H9 (cell line): ENCODE data around the gene COL28A1. TPM values are rescaled to one million over a fixed set of nuclear protein-coding genes. Genes with fewer than 3 reads are reported as not detected.

Experiments
- DNase-seq: peaks from one replicate; pipeline ENCODE4 v3.0.0-alpha.2; 2017
- H2AFZ ChIP-seq: one replicate; pipeline ENCODE4 v1.6.1; 2013; ENCODE audit warnings: mild to moderate bottlenecking, low read length, control low read depth, moderate library complexity
- H2AK5ac ChIP-seq: 2 replicates; pipeline ENCODE4 v1.6.1; 2013; ENCODE audit warnings: low read length, control low read depth, mixed read lengths; ENCODE audit not compliant: insufficient read length
- H2BK120ac ChIP-seq: one replicate; pipeline ENCODE4 v1.6.1; 2013; ENCODE audit warnings: low read depth, mild to moderate bottlenecking, low read length, control low read depth, inconsistent platforms; ENCODE audit not compliant: poor library complexity, severe bottlenecking
- H2BK12ac ChIP-seq: 2 replicates; pipeline ENCODE4 v1.6.1; 2013; ENCODE audit warnings: low read length, control low read depth, mixed read lengths, low read depth; ENCODE audit not compliant: insufficient read length
- H2BK15ac ChIP-seq: 2 replicates; pipeline ENCODE4 v1.6.1; 2013; ENCODE audit warnings: low read depth, low read length, control low read depth
- H2BK20ac ChIP-seq: one replicate; pipeline ENCODE4 v1.6.1; 2013; ENCODE audit warnings: low read depth, mild to moderate bottlenecking, low read length, control low read depth, inconsistent platforms; ENCODE audit not compliant: poor library complexity, severe bottlenecking
- H2BK5ac ChIP-seq: 2 replicates; pipeline ENCODE4 v1.6.1; 2013; ENCODE audit warnings: low read length, control low read depth, mixed read lengths; ENCODE audit not compliant: insufficient read length
- H3K14ac ChIP-seq: 2 replicates; pipeline ENCODE4 v1.6.1; 2013; ENCODE audit warnings: low read length, control low read depth; ENCODE audit not compliant: insufficient read depth
- H3K18ac ChIP-seq: 2 replicates; pipeline ENCODE4 v1.6.1; 2013; ENCODE audit warnings: low read depth, mild to moderate bottlenecking, mixed read lengths, low read length, control low read depth; ENCODE audit not compliant: insufficient read length
- H3K23ac ChIP-seq: 2 replicates; pipeline ENCODE4 v1.6.1; 2013; ENCODE audit warnings: low read length, control low read depth, mixed read lengths, low read depth; ENCODE audit not compliant: insufficient read length
- H3K23me2 ChIP-seq: 2 replicates; pipeline ENCODE4 v1.6.1; 2013; ENCODE audit warnings: low read depth, mild to moderate bottlenecking, mixed read lengths, low read length, control low read depth; ENCODE audit not compliant: insufficient read length, poor library complexity, severe bottlenecking
- H3K27ac ChIP-seq: 2 replicates; pipeline ENCODE4 v1.5.1; 2013; ENCODE audit warnings: low read length, control low read depth, mixed read lengths, low read depth; ENCODE audit not compliant: insufficient read length
- H3K27me3 ChIP-seq: 2 replicates; pipeline ENCODE4 v1.6.1; 2013; ENCODE audit warnings: low read length, control low read depth, inconsistent platforms; ENCODE audit not compliant: insufficient read depth
- H3K4ac ChIP-seq: 2 replicates; pipeline ENCODE4 v1.6.1; 2013; ENCODE audit warnings: low read depth, mild to moderate bottlenecking, control low read depth, inconsistent platforms, low read length, moderate library complexity
- H3K4me1 ChIP-seq: 2 replicates; pipeline ENCODE4 v1.6.1; 2013; ENCODE audit warnings: low read length, control low read depth, inconsistent platforms; ENCODE audit not compliant: insufficient read depth
- H3K4me2 ChIP-seq: 2 replicates; pipeline ENCODE4 v1.6.1; 2013; ENCODE audit warnings: low read length, control low read depth, mixed read lengths; ENCODE audit not compliant: insufficient read length, insufficient read depth
- H3K56ac ChIP-seq: 2 replicates; pipeline ENCODE4 v1.6.1; 2013; ENCODE audit warnings: low read depth, mild to moderate bottlenecking, mixed read lengths, low read length, control low read depth; ENCODE audit not compliant: insufficient read length
- H3K79me1 ChIP-seq: 2 replicates; pipeline ENCODE4 v1.6.1; 2013; ENCODE audit warnings: low read depth, mild to moderate bottlenecking, moderate library complexity, low read length, control low read depth, inconsistent platforms; ENCODE audit not compliant: insufficient read depth, poor library complexity, severe bottlenecking
- H3K79me2 ChIP-seq: 2 replicates; pipeline ENCODE4 v1.6.1; 2013; ENCODE audit warnings: low read length, control low read depth, inconsistent platforms; ENCODE audit not compliant: insufficient read depth
- H3K9ac ChIP-seq: 2 replicates; pipeline ENCODE4 v1.6.1; 2013; ENCODE audit warnings: low read length, control low read depth, mixed read lengths; ENCODE audit not compliant: insufficient read length; ENCODE audit errors: extremely low read depth
- H3K9me3 ChIP-seq: one replicate; pipeline ENCODE4 v1.6.1; 2013; ENCODE audit warnings: low read depth, low read length, inconsistent platforms; ENCODE audit not compliant: control insufficient read depth
- H3T11ph ChIP-seq: one replicate; pipeline ENCODE4 v1.6.1; 2013; ENCODE audit warnings: mild to moderate bottlenecking, low read length, control low read depth, inconsistent platforms
- H4K20me1 ChIP-seq: one replicate; pipeline ENCODE4 v1.6.1; 2013; ENCODE audit not compliant: control insufficient read depth, insufficient read length, insufficient read depth
- H4K5ac ChIP-seq: 2 replicates; pipeline ENCODE4 v1.6.1; 2013; ENCODE audit warnings: low read depth, mild to moderate bottlenecking, mixed read lengths, low read length, control low read depth; ENCODE audit not compliant: insufficient read length
- H4K8ac ChIP-seq: replicated peaks from 2 replicates; pipeline ENCODE4 v1.6.1; 2013; ENCODE audit warnings: low read length, control low read depth, mixed read lengths, low read depth; ENCODE audit not compliant: insufficient read length
- H4K91ac ChIP-seq: 2 replicates; pipeline ENCODE4 v1.6.1; 2013; ENCODE audit warnings: low read depth, mild to moderate bottlenecking, moderate library complexity, mixed read lengths, low read length, control low read depth; ENCODE audit not compliant: insufficient read length
- H3K27ac Mint-ChIP-seq, 3 experiments: 2 replicates in 2 of 3; 3 replicates in 1 of 3; pipeline ENCODE4 v1.8.0; 2020 to 2021; ENCODE audit warnings: mixed read lengths in 3 of 3, mild to moderate bottlenecking in 1 of 3, moderate library complexity in 1 of 3
- H3K27me3 Mint-ChIP-seq: 2 replicates; pipeline ENCODE4 v1.8.0; 2021; ENCODE audit warnings: low read depth, mild to moderate bottlenecking, moderate library complexity, mixed read lengths
- H3K36me3 Mint-ChIP-seq, 3 experiments: 2 replicates in 2 of 3; 3 replicates in 1 of 3; pipeline ENCODE4 v1.8.0; 2020 to 2021; ENCODE audit warnings: low read depth in 3 of 3, mixed read lengths in 3 of 3; ENCODE audit not compliant: insufficient read depth in 1 of 3
- H3K4me1 Mint-ChIP-seq, 2 experiments: 2 replicates each; pipeline ENCODE4 v1.8.0; 2020; ENCODE audit warnings: mixed read lengths in 2 of 2
- H3K4me3 Mint-ChIP-seq, 2 experiments: 2 replicates in 1 of 2; 3 replicates in 1 of 2; pipeline ENCODE4 v1.8.0; 2020 to 2021; ENCODE audit warnings: mild to moderate bottlenecking in 2 of 2, mixed read lengths in 2 of 2, moderate library complexity in 1 of 2
- H3K9me3 Mint-ChIP-seq, 2 experiments: 2 replicates in 1 of 2; 3 replicates in 1 of 2; pipeline ENCODE4 v1.8.0; 2020; ENCODE audit warnings: mild to moderate bottlenecking in 2 of 2, mixed read lengths in 2 of 2, moderate library complexity in 1 of 2
- CTCF ChIP-seq: fragments of 200-600 bp; sonication (generic); conservative IDR thresholded peaks from 3 replicates; pipeline ENCODE4 v1.8.0; 2021; ENCODE audit warnings: antibody characterized with exemption, mild to moderate bottlenecking
- WGBS: extraction: QIAGEN DNeasy Blood & Tissue Kit; methylation state at CpG from one replicate; pipeline ENCODE4 v1.1.7; 2013; ENCODE audit warnings: missing lambda C conversion rate, low lambda C conversion rate, mixed read lengths; ENCODE audit not compliant: insufficient read length; ENCODE audit errors: extremely low coverage; 5-methylcytosine and 5-hydroxymethylcytosine counted together
- total RNA-seq: library from RNA; stranded (reverse); gene quantifications from 2 replicates; pipeline ENCODE4 v1.2.1, GENCODE V29; 2021

COL28A1 gene
- total RNA-seq, 1 experiment from 2014 or later = 0.66 TPM

GRCh38 chr7:7414791-7415603 lies 120.7 kb downstream of the COL28A1 start:
- Histone ChIP-seq H3K18ac (no peak overlapping the region), H3K14ac (no peak overlapping the region), H3K23me2 (no peaks in the 10 kb centered on the region), H3K79me2 (no peaks in the 10 kb centered on the region), H3K27ac (no peak overlapping the region), H2BK20ac (no peak overlapping the region), H4K91ac (no peak overlapping the region), H3K56ac (no peak overlapping the region), H2AK5ac (no peak overlapping the region), H3K23ac (no peak overlapping the region), H3K4ac (no peak overlapping the region), H3K27me3 (no peaks in the 10 kb centered on the region), H2BK15ac (no peak overlapping the region), H2BK12ac (no peak overlapping the region), H2BK120ac (no peak overlapping the region), H3T11ph (no peak overlapping the region), H4K20me1 (no peaks in the 10 kb centered on the region), H2AFZ (no peak overlapping the region), H3K79me1 (no peaks in the 10 kb centered on the region), H3K4me2 (no peak overlapping the region), H3K9ac (no peak overlapping the region), H3K9me3 (no peaks in the 10 kb centered on the region), H3K4me1 (no peaks in the 10 kb centered on the region), H2BK5ac (no peak overlapping the region), H4K5ac (no peak overlapping the region), H4K8ac (no peak overlapping the region)
- Mint-ChIP-seq H3K4me1 (no peaks in the 10 kb centered on the region; a peak in 1 of 4 replicates), H3K4me3 (no peak overlapping the region), H3K36me3 (no peaks in the 10 kb centered on the region), H3K27ac (no peak overlapping the region), H3K9me3 (no peaks in the 10 kb centered on the region), H3K27me3 (no peaks in the 10 kb centered on the region; the same call in 1 of the 2 replicates)
- WGBS = no CpG with 5 or more reads among the region's 7 CpGs
- TF ChIP-seq CTCF = no peak
- DNase-seq = no peak
